Measurements from ENCODE around the gene TVP23A. TPM values are rescaled to one million over a fixed set of nuclear protein-coding genes. Genes with fewer than 3 reads are reported as not detected.
"Not testable (repeated sequence)": the region's sequence is repeated elsewhere in the genome, so short reads cannot be mapped to it uniquely, and the experiment has no call there.

TVP23A gene
- polyA plus RNA-seq, 3 donors: 0.06 to 0.17 (median 0.08) TPM

GRCh38 chr16:10780628-10781027 is 38.0 kb downstream of the TVP23A start:
- no peak overlapping the region for H3K4me3 Mint-ChIP-seq
- Histone ChIP-seq H3K79me2 (ENCODE audit: insufficient read depth, low read length) (no peaks in the 10 kb centered on the region), H3K27ac (ENCODE audit: low read depth in 1 of 2, low read length in 2 of 2) (no peak overlapping the region), H3K4me2 (replicated peaks; ENCODE audit: extremely low read depth, low read length, poor library complexity, severe bottlenecking) (no peak overlapping the region), H3K4me1 (ENCODE audit: control insufficient read depth in 1 of 2, insufficient read depth in 2 of 2, low read length in 2 of 2) (no peaks in the 10 kb centered on the region), H2AFZ (ENCODE audit: insufficient read depth, low read depth, low read length, poor library complexity, severe bottlenecking) (no peak overlapping the region), H4K20me1 (ENCODE audit: insufficient read depth, low read length) (no peaks in the 10 kb centered on the region), H3K9ac (ENCODE audit: insufficient read depth, low read length, poor library complexity, severe bottlenecking) (no peak overlapping the region), H3K9me3 (replicated peaks in 1 of 2; ENCODE audit: control insufficient read depth in 1 of 2, insufficient read depth in 1 of 2, low read length in 2 of 2) (no peaks in the 10 kb centered on the region), H3K4me3 (replicated peaks in 1 of 3; ENCODE audit: low read depth in 2 of 3, low read length in 3 of 3) (no peak overlapping the region), H3K36me3 (replicated peaks in 1 of 2; ENCODE audit: control insufficient read depth in 1 of 2, insufficient read depth in 2 of 2, low read length in 2 of 2) (no peaks in the 10 kb centered on the region), H3K27me3 (ENCODE audit: control insufficient read depth in 2 of 2, insufficient read depth in 2 of 2, low read length in 2 of 2) (no peaks in the 10 kb centered on the region)
- intact Hi-C loops (cut with micrococcal nuclease): no loop called here
- no peak for DNase-seq
- no peaks in the 10 kb centered on the region for H3K27me3 Mint-ChIP-seq (ENCODE audit: low read depth in 3 of 3)
- H3K27ac Mint-ChIP-seq: no peak overlapping the region
- TF ChIP-seq CTCF (IDR thresholded peaks at IDR 0.05): no peak
- no peaks in the 10 kb centered on the region for H3K36me3 Mint-ChIP-seq
- 98% methylated on average over 4 of the region's 4 CpGs for WGBS (ENCODE audit: insufficient coverage)
- H3K9me3 Mint-ChIP-seq: peaks cover 0 to 2% (median 0%) of the 10 kb centered on the region in 7 donors
- H3K4me1 Mint-ChIP-seq: no peaks in the 10 kb centered on the region

DNA sequence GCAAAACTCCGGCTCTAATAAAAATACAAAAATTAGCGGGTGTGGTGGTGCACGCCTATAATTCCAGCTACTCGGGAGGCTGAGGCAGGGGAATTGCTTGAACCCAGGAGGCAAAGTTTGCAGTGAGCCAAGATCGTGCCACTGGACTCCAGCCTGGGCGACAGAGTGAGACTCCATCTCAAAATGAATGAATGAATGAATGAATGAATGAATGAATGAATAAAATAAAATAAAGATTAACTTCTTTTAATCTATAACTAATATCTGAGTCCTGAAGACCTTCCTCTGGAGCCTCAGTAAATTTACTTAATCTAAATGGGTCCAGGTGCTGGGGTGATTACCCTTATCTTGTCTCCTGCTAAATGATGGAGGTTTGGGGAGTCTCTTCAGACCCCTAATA is 38.7 kb downstream of the TVP23A start:
- H3K36me3 Mint-ChIP-seq; intact Hi-C loops (cut with micrococcal nuclease); H3K4me2 ChIP-seq (replicated peaks; ENCODE audit: extremely low read depth, low read length, poor library complexity, severe bottlenecking); H3K79me2 ChIP-seq (ENCODE audit: insufficient read depth, low read length); H3K4me1 ChIP-seq (ENCODE audit: control insufficient read depth in 1 of 2, insufficient read depth in 2 of 2, low read length in 2 of 2); H3K36me3 ChIP-seq (replicated peaks in 1 of 2; ENCODE audit: control insufficient read depth in 1 of 2, insufficient read depth in 2 of 2, low read length in 2 of 2); H3K9ac ChIP-seq (ENCODE audit: insufficient read depth, low read length, poor library complexity, severe bottlenecking); H3K27me3 ChIP-seq (ENCODE audit: control insufficient read depth in 2 of 2, insufficient read depth in 2 of 2, low read length in 2 of 2); H4K20me1 ChIP-seq (ENCODE audit: insufficient read depth, low read length); H2AFZ ChIP-seq (ENCODE audit: insufficient read depth, low read depth, low read length, poor library complexity, severe bottlenecking); H3K9me3 Mint-ChIP-seq; DNase-seq; H3K27ac ChIP-seq (ENCODE audit: low read depth in 1 of 2, low read length in 2 of 2); H3K4me3 Mint-ChIP-seq; H3K4me3 ChIP-seq (replicated peaks in 1 of 3; ENCODE audit: low read depth in 2 of 3, low read length in 3 of 3); H3K27me3 Mint-ChIP-seq (ENCODE audit: low read depth in 3 of 3); H3K27ac Mint-ChIP-seq; H3K4me1 Mint-ChIP-seq; H3K9me3 ChIP-seq (replicated peaks in 1 of 2; ENCODE audit: control insufficient read depth in 1 of 2, insufficient read depth in 1 of 2, low read length in 2 of 2): not testable (repeated sequence)
- WGBS (ENCODE audit: insufficient coverage): 100% methylated on average over 4 of the region's 6 CpGs
